GM19452 (cell line): ENCODE measurements around the gene GRAP.

Source experiments
- ATAC-seq: cut with Tn5 transposase; IDR thresholded peaks from one replicate; pipeline ENCODE4 v1.9.1; 2021; ENCODE audit not compliant: unreplicated experiment

Gene GRAP

DNA sequence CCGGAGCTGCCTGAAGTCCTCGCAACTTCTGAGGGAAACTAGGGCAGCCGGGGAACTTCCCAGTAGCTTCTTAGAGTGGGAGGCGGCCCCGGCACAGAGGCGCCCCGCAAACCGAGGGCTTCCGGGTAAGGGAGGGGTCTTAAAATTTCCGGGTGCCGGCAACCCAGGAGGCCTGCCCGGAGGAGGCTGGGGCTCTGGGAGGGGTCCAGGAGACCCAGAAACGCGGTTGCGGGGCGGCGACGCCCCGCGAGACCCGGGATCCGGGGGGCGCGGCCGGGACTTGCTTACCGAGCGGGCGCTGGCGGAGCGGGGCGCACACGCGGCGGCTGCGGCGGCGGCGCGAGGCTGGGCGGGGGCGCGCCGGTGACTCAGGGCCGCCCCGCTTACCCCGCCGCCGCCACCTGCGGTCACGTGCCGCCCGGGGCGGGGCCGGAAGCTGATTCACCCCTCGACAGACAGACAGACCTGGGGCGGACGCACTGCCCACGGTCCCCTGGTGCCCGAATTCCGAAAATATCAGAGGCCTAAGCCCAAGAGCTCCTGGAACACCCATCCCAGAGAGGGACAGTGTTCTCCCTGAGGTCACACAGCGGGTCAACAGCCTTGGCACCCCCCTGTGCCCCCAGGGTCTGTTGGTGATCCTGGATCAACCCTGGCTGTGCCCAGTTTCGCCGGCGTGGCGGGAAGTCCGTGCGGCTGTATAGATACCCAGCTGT is 42.2 kb downstream of the GRAP start, which contains the start of gene FAM83G:
Gene FAM83G (minus strand): TSS at position 344 of the 716 bp plus-strand sequence. CDS start 723 bp downstream, outside the sequence.
- ATAC-seq = peak; percentile 65

DNA sequence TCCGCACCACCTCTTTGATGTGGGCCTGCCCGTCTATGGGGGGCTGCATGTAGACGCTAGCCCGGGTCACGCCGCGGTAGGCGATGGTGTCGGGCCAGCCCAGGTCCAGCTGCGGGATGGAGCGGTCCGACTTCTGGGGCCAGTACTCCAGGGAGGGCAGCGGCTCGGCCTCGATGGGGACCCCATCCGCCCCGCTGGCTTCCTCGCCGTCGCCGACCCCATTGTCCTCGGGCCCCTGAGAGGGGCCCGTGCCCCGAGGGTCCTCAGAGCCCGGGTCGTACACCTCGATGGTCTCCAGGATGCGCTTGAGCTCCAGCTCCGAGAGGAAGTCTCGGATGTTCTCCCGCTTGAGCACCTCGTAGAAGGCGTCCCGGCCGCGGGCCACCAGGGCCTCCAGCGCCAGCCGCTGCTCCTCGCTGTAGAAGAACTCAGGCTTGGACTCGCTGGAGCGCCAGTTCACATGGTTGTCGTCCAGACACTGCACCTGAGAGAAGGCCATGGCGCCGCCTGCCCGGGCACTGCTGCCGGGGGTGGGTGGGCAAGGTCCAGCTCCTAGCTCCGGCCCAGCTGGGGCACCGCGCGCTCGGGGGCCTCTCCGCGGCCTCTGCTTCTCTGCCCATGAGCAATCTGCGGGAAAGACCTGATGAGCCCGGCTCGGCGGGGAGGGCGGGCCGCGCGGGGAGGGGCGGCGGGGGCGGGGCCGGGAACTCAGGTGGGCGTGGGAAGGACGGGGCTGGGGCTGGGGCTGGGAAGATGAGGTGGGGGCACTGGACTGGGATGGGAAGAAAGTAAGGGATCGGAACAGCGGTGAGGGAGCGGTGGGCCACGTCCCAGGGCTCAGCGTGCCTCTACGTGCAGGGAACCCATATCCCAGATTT is 43.0 kb downstream of the GRAP start:
- ATAC-seq = no peak

DNA sequence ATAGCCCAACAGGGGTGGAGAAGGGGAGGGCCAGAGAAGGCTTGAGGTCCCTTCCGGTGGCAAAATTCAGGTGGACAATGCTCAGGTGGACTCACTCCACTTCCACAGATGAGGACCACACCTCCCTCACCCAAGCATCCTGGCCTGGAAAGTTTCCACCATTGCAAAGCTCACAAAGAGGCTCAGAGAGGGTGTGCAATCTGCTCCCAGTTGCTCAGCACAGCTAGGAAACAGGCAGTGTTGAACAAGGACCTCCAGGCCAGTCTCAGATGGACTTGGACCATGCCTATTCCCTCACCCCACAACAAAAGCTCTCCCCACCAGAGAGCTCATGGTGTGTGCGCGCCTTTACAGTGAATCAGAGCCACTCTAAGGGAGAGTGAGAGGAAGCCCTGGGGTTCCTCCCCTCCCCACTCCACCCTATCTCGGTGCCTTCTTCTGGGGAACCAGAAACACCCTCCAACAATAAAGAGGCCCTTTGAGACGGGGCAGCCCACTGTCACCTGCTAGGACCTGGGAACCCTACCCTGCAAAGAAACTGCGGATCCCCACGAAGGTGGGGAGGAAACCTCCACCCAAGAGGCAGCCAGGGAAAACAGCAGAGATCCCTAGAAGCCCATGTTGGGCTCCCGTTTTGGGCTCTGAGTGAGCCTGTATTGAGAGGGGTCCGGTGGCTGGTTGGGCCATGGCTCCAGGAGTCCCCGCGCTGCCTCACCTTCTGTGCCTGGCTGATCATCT is 43.8 kb downstream of the GRAP start:
- ATAC-seq = no peak

DNA sequence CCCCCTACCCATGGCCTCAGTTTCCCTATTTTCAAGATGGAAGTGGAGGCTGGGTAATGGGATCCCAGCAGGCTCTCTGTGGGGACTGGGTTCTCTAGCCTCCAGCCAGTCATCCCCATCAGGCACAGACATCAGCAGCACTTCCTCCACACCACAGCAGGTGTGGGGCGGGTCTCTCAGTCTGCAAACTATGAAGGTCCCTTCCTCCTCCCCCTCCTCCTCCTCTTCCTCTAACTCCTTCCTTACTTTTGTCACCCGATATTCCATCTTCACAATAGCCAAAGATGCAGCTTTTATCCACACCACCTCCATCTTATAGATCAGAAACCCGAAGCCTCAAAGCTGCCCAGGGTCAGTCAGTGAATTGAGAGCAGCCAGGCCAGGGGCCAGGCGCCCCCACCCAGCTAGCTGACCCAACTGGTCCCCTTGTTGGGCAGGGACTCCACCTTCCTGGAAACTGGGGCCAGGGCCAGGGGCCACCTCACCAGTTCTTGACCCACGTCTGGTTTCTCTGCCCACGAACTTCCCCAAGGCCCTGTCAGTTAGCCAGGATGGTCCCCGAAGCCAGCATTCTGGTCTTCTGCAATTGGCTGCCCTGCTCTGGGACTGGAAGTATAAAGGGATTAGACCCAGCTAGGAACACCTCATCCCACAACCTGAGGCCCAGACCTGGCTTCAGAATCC is 44.7 kb downstream of the GRAP start:
- no peak for ATAC-seq

DNA sequence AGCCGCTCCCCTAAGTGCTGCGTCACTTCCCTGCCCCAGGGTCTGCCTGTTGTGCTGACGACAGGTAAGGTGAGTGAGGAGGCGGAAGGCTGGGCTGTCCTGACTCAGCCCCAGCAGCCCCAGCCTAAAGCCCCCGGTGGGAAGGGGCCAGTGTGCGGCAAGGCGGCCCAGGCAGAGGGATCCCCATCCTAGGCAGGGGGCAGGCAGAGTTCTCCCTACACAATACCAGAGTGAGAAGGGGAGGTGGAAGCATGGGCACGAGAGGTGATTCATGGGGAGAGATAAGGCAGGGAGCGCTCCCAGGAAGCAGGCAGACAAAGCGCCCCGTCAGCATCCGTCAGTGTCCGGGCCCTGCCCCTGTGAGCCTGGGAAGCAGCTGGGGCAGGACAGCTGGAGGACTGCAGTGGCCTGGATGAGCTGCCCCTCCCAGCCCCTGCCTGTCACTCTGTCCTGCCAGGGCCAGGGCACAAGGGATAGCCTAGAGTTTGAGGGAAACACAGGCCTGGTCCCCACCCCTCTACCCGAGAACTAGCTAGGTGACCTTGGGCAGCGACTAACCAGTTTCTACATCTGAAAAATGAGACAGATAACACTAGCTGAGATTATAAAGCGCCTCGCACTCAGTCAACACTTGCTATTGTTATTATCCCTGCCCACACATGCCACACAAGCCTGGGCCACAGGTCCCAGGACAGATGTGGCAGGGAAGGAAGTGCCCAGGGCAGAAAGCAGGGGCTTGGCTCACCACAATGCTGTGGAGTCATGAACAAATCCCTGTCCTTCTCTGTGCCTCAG is 46.0 kb downstream of the GRAP start:
- no peak for ATAC-seq

DNA sequence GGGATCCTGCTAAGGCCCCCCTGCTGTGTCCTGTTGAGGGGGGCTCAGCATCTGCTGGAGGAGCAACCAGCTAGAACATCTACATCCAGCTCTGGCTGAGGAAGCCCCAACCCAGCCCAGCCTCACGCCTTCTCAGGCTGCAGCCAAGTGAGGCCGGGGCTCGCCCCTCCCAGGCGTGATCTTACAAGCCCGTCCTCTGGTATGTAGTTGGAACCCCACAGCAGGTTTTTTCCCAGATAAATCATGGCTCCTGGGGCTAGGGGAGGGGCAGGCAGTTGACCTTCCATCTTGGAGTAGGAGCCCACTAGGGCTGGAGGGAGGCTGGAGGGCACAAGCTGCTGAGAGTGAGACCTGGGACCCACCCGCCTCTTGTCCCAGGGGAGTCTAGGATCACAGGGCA is 46.8 kb downstream of the GRAP start:
- no peak for ATAC-seq

DNA sequence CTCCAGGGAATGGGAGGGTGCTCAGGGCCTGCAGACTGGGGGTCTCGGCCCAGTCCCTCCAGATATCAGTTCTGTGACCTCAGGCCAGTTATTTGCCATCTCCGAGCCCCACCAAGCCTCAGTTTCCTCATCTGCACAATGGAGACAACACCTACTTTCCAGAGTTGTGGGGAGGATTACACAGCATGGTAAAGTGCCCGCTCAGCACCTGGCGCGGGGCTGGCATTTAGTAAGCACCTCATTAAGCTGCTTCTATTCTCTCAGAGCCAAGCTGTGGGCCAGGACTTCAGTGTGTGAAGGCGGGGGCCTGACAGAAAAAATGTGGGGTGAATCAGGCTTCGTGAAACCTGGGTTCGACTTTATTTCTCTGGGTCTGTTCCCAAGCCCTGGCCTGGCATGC is 47.4 kb downstream of the GRAP start:
- ATAC-seq = no peak

DNA sequence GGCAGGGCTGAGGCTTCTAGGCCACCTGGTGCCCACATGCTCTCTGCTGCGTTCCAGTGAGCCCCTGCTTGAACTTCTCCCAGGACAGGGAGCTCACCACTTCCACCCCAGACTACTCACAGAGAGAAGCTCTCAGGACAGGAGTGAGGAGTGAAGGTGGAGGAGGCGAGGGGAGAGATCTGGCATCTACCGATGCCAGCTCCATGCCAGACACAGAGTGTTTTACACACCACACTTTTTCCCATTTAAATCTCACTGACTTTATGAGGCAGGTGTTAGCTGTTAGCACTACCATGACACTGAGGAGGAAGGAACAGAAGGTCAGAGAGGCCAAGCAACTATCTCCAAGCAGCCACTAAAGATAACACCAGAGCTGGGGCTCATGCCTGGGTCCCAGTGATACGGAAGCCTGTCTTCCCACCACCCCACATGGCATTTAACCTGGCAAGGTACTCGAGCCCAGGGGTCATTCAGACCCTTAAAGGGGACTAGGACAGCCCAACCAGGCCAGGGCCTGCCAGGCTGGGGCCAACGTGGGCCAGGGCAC is 49.0 kb downstream of the GRAP start:
- ATAC-seq = no peak

DNA sequence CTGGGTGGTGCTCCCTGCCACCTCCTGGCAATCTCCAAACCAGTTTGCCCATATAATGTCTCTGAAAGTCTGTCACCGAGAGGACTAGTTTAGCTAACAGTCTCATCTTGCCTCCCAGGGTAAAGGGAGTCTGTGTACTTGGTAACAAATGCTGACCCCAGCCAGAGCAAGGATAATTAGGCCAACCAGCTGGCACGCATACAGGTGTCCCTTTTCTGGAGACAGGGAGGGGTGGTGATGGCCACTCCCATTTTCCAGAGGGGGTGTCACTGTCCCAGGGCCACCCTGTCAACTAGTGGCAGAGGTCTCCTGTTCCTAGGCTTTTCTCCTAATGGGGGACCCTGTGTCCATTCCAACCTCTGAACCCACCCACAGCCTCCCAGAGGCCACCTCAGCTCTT is 50.3 kb downstream of the GRAP start:
- no peak for ATAC-seq

DNA sequence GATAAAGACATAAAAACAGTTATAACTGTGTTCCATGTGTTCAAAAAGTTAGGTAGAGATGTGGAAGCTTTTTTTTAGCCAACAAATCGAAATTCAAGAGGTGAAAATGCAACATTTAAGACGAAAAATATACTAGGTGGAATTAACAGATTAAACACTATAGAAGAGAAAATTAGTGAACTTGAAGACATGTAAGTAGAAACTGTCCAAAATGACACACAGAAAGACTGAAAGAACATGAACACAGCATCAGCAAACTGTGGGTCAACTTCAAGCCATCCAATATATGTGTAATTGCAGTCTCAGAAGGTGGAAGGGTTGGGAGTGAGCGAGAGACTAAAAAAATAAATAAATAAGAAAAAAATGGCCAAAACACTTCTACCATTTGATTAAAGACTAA is 51.5 kb downstream of the GRAP start:
- no peak for ATAC-seq

DNA sequence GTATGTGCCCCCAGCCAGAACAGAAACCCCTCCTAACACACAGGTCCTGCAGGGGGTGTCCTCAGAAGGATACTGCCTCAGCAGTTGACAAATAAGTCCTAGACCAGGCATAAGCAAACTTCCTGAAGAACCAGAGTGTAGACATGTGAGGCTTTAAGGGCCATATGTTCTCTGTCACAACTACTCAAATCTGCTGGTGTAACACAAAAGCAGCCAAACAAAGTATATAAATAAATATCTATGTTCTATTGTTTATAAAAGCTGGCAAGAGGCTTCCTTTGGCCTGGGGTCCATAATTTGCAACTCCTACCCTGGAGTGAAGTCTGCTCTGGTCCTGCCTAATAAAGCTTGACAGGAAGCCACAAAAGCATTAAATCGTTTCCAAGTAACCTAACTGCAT is 52.1 kb downstream of the GRAP start:
- ATAC-seq = no peak

DNA sequence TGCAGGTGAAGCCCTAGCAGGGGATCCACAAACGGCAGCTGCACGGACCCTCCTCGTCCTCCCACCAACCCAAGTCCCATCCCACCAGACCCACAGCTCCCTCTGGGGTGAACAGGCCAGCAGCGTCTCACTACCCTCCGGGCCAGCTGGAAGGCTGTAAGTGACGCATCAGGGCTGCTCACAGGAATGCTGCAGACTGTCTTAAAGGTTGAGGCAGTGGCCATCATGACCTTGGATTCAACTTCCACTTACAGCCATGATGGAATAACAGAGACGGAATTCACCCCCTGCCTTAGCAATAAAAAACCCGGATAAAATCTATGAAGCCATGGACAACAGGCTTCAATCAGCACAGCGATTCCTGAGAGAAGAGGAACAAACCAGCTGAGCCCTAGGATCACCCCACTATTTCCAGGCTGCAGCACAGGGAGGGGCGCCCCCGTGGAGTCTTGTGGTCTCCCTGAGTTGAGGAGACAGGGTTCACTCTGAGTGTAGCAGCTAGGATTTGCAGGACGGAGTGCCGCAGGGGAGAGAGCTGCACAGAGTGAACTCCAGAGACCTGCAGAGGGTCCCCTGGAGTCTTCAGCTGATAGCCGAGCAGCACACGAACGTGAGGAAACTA is 52.7 kb downstream of the GRAP start:
- no peak for ATAC-seq

DNA sequence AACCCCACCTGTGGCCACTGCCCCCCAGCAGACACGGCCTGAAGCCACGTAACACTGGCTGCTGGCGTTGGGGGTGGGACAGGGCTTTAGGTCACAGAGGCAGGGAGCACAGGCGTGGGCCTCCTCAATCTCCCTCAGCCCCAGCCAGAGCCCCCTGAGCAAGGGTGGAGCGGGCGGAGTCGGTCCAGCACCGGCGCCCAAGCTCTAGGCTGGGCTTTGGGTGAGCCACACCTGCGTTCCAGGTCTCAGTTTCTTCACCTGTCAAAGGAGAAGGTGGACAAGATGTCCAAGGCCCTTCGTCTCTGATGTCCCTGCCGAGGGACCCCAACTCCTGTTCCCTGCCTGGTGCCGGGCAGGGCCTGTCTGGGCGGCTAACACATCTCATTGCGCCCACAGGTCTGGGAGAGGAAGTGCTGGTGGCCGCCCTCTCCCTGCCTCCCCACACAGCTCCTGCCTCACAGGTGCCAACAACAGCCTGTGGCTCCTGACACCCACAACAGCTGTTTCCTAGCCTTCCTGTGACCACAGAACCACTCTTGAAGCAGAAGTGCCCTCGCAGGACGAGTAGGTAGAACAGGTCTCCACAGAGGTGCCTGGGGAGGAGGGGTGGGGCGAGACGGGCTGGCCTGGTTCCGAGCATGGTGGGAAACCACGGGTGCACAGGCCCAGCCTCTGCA is 54.2 kb downstream of the GRAP start:
- ATAC-seq = no peak

DNA sequence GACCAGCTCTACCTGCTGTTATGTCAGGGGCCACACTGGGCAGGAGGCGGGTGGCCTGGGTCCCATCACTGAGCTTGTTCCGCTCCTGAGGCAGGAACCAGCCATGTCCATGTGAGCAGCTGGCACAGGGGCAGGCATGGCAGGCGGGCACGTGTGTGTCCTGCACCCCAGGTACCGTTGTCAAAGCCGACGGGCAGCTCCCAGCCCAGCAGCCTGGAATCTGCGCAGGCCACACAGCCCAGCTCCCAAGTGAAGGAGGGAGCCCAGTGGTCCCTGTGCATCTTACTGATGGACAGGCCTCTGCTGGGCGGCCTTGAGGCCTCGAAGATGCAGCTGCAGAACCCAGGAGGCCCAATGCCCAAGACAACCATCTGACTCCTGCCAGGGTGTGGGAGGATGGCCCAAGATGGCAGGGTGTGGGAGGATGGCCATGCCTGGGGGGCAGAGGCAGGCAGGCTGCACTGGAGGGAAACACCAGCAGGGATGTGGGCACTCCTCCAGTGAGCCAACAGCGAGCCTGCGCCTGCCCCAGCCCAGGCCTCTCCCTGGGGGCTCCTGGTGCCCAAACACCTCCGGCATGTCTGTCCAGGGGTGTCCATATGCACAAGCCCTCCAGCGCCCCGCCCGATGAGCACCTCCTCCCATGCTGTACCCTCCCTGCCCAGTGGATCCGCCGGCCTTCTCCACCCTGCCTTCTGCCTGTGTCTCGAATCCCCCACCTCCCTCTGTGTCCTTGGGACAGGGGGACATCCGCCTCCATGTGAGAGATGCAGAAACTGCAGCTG is 55.0 kb downstream of the GRAP start:
- no peak for ATAC-seq

DNA sequence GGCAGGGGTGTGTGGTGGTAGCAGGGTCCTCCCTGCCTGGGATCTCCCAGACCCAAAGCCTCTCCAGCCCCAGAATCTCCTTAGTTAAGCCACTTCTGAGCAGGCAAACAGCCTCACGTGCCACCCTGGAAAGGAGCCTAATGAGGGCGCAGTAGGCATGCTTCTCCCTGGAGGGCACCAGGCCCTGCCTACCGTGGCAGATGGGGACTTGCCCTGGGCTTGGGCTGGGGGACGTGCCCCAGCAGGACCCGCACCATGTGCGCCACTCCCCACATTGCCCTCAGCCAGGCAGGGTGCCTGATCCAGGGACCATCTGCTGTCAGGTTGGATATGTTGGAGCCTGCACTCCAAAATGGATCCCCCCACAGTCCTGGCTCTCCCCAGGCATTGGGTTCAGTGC is 56.4 kb downstream of the GRAP start:
- ATAC-seq = no peak

DNA sequence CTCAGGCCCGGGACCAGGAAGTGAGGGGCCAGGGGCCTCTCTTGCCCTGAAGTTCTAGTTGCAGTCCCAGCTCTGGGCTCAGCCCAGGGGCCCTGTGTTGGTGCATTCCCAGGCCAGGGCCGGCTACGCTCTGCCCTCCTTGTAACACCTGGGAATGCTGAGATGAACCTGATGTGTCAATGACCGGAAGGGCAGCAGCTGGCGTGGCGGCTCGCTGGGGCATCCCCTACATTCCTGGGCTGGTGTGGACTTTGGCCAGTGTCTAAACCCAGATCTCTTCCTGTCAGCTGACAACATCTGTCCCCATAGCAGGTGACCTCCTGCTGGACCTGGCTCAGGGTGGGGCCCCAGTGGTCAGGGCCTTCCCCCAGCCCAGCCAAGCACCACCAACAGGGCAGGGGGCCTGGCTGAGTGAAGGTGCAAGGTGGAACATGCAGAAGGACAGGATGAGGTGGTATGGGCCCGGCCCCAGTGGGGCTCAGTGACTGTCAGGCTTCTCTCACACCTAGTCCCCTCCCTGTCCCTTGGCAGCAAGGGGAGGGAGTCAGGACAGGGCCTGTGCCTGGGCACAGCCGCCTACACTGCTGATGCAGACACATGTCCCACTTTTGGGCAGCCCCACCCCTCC is 58.1 kb downstream of the GRAP start:
- ATAC-seq = no peak

DNA sequence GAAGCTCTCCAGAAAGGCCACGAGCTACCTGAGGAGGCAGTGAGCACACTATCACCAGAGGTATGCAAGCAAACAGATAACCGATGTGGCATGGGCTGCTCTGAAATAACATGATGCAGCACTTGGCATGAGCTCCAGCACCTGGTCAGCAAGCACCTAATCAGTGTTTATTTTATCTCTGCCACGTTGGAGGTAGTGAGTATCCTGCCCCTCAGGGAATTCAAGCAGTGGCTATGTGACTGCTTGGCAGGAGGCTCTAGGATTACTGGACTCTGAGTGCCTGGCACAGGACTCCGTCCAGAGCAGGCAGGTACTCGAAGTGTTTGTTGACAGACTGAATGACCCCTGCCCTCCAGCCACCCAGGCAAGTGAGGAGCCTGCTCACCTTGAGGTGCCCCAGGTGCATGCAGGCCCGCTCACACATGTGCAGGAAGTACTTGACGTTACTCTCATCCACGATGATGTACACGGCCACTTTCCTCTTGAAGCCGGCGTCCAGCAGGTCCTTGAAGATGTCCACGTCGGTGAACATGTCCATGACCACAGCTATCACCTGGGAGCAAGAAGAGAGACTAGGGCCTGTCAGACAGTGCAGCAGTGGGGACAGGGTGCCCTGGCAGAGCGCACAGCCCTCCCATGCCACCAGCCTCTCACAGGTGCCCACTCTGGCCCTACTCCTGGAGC is 58.8 kb downstream of the GRAP start:
- ATAC-seq = no peak
